GM23338 (cell line): ENCODE measurements around the gene KRT7. TPM values are rescaled to one million over a fixed set of nuclear protein-coding genes. Genes with fewer than 3 reads are reported as not detected.

Experiments used
- ATAC-seq: fragments of 200-7000 bp; cut with Tn5 transposase; 3 replicates; pipeline ENCODE4 v1.9.1; 2020
- DNase-seq: peaks from one replicate; pipeline ENCODE4 v3.0.0-alpha.2; 2015; ENCODE audit warnings: low spot score
- H2AFZ ChIP-seq: fragments of 200-600 bp; sonication (generic); 2 replicates; pipeline ENCODE4 v1.8.0; 2016; ENCODE audit warnings: antibody characterized with exemption, mild to moderate bottlenecking, moderate library complexity
- H3F3A ChIP-seq: fragments of 200-600 bp; sonication (generic); replicated peaks from 2 replicates; pipeline ENCODE4 v1.8.0; 2017; ENCODE audit warnings: antibody characterized with exemption, mixed run types, low read depth
- H3K27ac ChIP-seq: fragments of 200-600 bp; sonication (generic); 2 replicates; pipeline ENCODE4 v1.6.1; 2016; ENCODE audit warnings: low read depth
- H3K27me3 ChIP-seq: fragments of 200-600 bp; sonication (generic); 2 replicates; pipeline ENCODE4 v1.8.0; 2016; ENCODE audit warnings: mild to moderate bottlenecking, mixed run types, moderate library complexity; ENCODE audit not compliant: insufficient read depth
- H3K36me3 ChIP-seq: fragments of 200-600 bp; sonication (generic); 2 replicates; pipeline ENCODE4 v1.8.0; 2016; ENCODE audit warnings: mild to moderate bottlenecking; ENCODE audit not compliant: insufficient read depth
- H3K4me1 ChIP-seq: fragments of 200-600 bp; sonication (generic); 2 replicates; pipeline ENCODE4 v1.8.0; 2016; ENCODE audit warnings: mild to moderate bottlenecking, moderate library complexity; ENCODE audit not compliant: insufficient read depth
- H3K4me2 ChIP-seq: fragments of 200-600 bp; sonication (generic); 2 replicates; pipeline ENCODE4 v1.7.1; 2017; ENCODE audit warnings: mixed run types
- H3K4me3 ChIP-seq: fragments of 200-600 bp; sonication (generic); 2 replicates; pipeline ENCODE4 v1.6.1; 2016; ENCODE audit warnings: mixed run types
- H3K79me2 ChIP-seq: fragments of 200-600 bp; sonication (generic); replicated peaks from 2 replicates; pipeline ENCODE4 v1.8.0; 2017; ENCODE audit warnings: mild to moderate bottlenecking; ENCODE audit not compliant: insufficient read depth
- H3K9me2 ChIP-seq: fragments of 200-600 bp; sonication (generic); 2 replicates; pipeline ENCODE4 v1.8.0; 2017; ENCODE audit not compliant: insufficient read depth
- H4K20me1 ChIP-seq: fragments of 200-600 bp; sonication (generic); replicated peaks from 2 replicates; pipeline ENCODE4 v1.8.0; 2017; ENCODE audit warnings: mild to moderate bottlenecking; ENCODE audit not compliant: insufficient read depth
- H3K27ac Mint-ChIP-seq: 2 replicates; pipeline ENCODE4 v1.8.0; 2020; ENCODE audit warnings: inconsistent platforms, mild to moderate bottlenecking, moderate library complexity, mixed read lengths
- H3K27me3 Mint-ChIP-seq: 3 replicates; pipeline ENCODE4 v1.8.0; 2022; ENCODE audit warnings: low read depth, mild to moderate bottlenecking, moderate library complexity, mixed read lengths, inconsistent platforms; ENCODE audit not compliant: insufficient read depth, poor library complexity
- H3K36me3 Mint-ChIP-seq: 3 replicates; pipeline ENCODE4 v1.8.0; 2021; ENCODE audit warnings: low read depth, mild to moderate bottlenecking, inconsistent platforms, moderate library complexity, mixed read lengths
- H3K4me1 Mint-ChIP-seq: 3 replicates; pipeline ENCODE4 v1.8.0; 2020; ENCODE audit warnings: mild to moderate bottlenecking, inconsistent platforms, mixed read lengths
- H3K4me3 Mint-ChIP-seq: 3 replicates; pipeline ENCODE4 v1.8.0; 2021; ENCODE audit warnings: moderate library complexity, mild to moderate bottlenecking, inconsistent platforms, mixed read lengths
- H3K9me3 Mint-ChIP-seq: 3 replicates; pipeline ENCODE4 v1.8.0; 2020; ENCODE audit warnings: moderate library complexity, mild to moderate bottlenecking, inconsistent platforms, mixed read lengths
- CREB1 ChIP-seq: fragments of 250-450 bp; sonication (Bioruptor Pico); IDR thresholded peaks from 2 replicates; pipeline ENCODE4 v1.5.0; 2020; ENCODE audit warnings: low read depth, mild to moderate bottlenecking, moderate library complexity
- CTCF ChIP-seq, 2 experiments: fragments of 200-600 bp in 1 of 2; sonication (generic) in 1 of 2; conservative IDR thresholded peaks; 2 replicates each; pipeline versions ENCODE4 v1.5.1 to v1.6.1; 2016 to 2017; ENCODE audit warnings: antibody characterized with exemption in 2 of 2, low read depth in 2 of 2, mild to moderate bottlenecking in 2 of 2, moderate library complexity in 1 of 2
- EZH2 ChIP-seq: fragments of 200-600 bp; sonication (generic); IDR thresholded peaks from one replicate; pipeline ENCODE4 v1.8.0; 2017; ENCODE audit warnings: antibody characterized with exemption, mild to moderate bottlenecking, low read depth; ENCODE audit not compliant: unreplicated experiment
- EZH2phosphoT487 ChIP-seq: fragments of 200-600 bp; sonication (generic); IDR thresholded peaks from one replicate; pipeline ENCODE4 v1.8.1; 2018; ENCODE audit warnings: antibody characterized with exemption; ENCODE audit not compliant: unreplicated experiment
- JUNB ChIP-seq: IDR thresholded peaks from one replicate; pipeline ENCODE4 v1.6.1; 2016; ENCODE audit warnings: antibody characterized with exemption; ENCODE audit not compliant: unreplicated experiment
- NANOG ChIP-seq: IDR thresholded peaks from 2 replicates; pipeline ENCODE4 v1.6.1; 2016; ENCODE audit warnings: antibody characterized with exemption, borderline replicate concordance
- POLR2AphosphoS5 ChIP-seq: IDR thresholded peaks from 2 replicates; pipeline ENCODE4 v1.6.1; 2016; ENCODE audit warnings: antibody characterized with exemption, low read depth
- REST ChIP-seq: IDR thresholded peaks from one replicate; pipeline ENCODE4 v1.6.1; 2018; ENCODE audit warnings: antibody characterized with exemption; ENCODE audit not compliant: unreplicated experiment
- STAT1 ChIP-seq: IDR thresholded peaks from one replicate; pipeline ENCODE4 v1.6.1; 2016; ENCODE audit warnings: antibody characterized with exemption; ENCODE audit not compliant: unreplicated experiment
- ZNF114 ChIP-seq: fragments of 250-450 bp; sonication (Bioruptor Pico); IDR thresholded peaks from 2 replicates; pipeline ENCODE4 v1.5.0; 2020; ENCODE audit warnings: mild to moderate bottlenecking, moderate library complexity
- ZNF331 ChIP-seq: fragments of 250-450 bp; sonication (Bioruptor Pico); IDR thresholded peaks from 2 replicates; pipeline ENCODE4 v1.5.0; 2020; ENCODE audit warnings: low read depth, mild to moderate bottlenecking, moderate library complexity
- polyA plus RNA-seq: library from polyadenylated mRNA; unstranded; fragments of >200 nt; fragmentation: Nextera tagmentation; extraction: Ambion mirVana; gene quantifications from 2 replicates; pipeline ENCODE4 v1.2.1, GENCODE V29; 2016
- total RNA-seq: library from RNA; depleted of rRNA; stranded (reverse); fragments of >200 nt; shearing (Covaris generic); gene quantifications from 2 replicates; pipeline ENCODE4 v1.2.3, GENCODE V29; 2014
- TF ChIP-seq, protein P1 (sequence below): IDR thresholded peaks from 2 replicates; pipeline ENCODE4 v1.6.1; 2016; ENCODE audit warnings: antibody characterized with exemption

KRT7 gene
- total and polyA plus RNA-seq, 2 experiments from 2014 or later: 6.5 to 9.4 TPM

DNA sequence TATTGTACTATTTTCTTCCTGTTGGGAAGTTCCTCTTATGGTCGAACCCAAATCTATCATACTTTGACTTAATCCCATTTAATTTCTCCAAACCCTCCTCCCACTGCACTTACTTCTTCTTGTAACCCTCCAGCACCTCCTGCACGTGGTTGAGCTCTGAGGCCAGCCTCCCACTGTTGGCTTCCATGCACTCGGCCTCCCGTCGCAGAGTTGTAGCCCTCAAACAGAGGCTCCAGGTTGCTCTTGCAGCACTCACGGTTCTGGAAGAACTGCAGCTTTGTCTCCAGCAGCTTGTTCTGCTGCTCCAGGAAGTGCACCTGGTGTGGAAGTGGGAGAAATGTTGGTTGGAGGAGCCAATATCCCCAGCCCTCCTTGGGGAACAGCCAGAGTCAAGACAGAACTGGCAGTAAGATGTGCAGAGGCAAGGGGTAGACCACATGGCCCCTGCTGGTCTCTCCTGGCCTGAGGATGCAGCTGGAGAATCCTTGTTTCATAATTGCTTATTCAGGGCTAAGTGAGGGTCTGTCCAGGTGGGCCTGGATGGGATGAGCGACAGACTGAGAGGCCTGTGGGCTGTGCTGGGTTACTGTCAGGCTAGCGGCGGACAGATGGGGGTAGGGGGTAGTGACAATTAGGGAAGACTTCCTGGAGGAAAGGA lies 23.0 kb downstream of the KRT7 start:
- DNase-seq (no peak), ATAC-seq (no peak)
- peaks cover 49% of the 10 kb centered on the region for H3K27me3 Mint-ChIP-seq
- Histone ChIP-seq H3K4me1 (no peaks in the 10 kb centered on the region), H2AFZ (no peak overlapping the region), H3K79me2 (no peaks in the 10 kb centered on the region), H3K4me3 (no peak overlapping the region), H3F3A (no peaks in the 10 kb centered on the region), H3K9me2 (no peaks in the 10 kb centered on the region), H4K20me1 (no peaks in the 10 kb centered on the region; the same call in 1 of the 2 replicates), H3K27me3 (peaks cover 54% of the 10 kb centered on the region), H3K4me2 (no peak overlapping the region), H3K36me3 (no peaks in the 10 kb centered on the region), H3K27ac (no peak overlapping the region)
- H3K4me1 Mint-ChIP-seq: peaks cover 15% of the 10 kb centered on the region
- H3K4me3 Mint-ChIP-seq: no peak overlapping the region
- H3K36me3 Mint-ChIP-seq: 0 out of 3 replicates have a peak, but pooled peaks cover 4% of the 10 kb centered on the region
- TF ChIP-seq CTCF (conservative IDR thresholded peaks at IDR 0.05; ENCODE audit: low read depth in 2 of 2): no peak
- no peak for TF ChIP-seq NANOG
- TF ChIP-seq EZH2phosphoT487: no peak
- TF ChIP-seq POLR2AphosphoS5: no peak
- no peak for TF ChIP-seq EZH2
- no peak for TF ChIP-seq STAT1
- TF ChIP-seq, protein P1, sequence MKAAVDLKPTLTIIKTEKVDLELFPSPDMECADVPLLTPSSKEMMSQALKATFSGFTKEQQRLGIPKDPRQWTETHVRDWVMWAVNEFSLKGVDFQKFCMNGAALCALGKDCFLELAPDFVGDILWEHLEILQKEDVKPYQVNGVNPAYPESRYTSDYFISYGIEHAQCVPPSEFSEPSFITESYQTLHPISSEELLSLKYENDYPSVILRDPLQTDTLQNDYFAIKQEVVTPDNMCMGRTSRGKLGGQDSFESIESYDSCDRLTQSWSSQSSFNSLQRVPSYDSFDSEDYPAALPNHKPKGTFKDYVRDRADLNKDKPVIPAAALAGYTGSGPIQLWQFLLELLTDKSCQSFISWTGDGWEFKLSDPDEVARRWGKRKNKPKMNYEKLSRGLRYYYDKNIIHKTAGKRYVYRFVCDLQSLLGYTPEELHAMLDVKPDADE: no peak
- peaks cover 21% of the 10 kb centered on the region for H3K9me3 Mint-ChIP-seq
- no peak overlapping the region for H3K27ac Mint-ChIP-seq

DNA sequence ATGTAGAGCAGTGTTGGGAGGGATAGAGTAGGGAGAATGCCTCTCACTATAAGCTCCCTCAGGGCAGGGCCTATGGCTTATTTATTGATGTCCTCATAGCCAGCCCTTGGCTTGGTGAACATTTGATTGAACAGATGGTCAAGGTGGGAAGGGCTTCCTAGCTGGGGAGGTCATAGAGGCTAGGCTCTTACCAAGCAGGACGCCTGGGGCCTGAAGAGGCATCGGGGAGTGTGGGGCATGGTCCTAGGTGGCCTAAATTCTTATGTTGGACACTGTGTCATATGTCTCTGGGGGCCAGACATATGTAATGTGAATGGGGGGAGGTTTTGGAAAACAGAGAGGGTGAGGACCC lies 23.5 kb downstream of the KRT7 start:
- Mint-ChIP-seq H3K4me1 (peaks cover 13% of the 10 kb centered on the region), H3K4me3 (no peak overlapping the region), H3K27me3 (peaks cover 47% of the 10 kb centered on the region), H3K36me3 (peaks cover 4% of the 10 kb centered on the region; the same call in 1 of the 3 replicates), H3K9me3 (peaks cover 26% of the 10 kb centered on the region), H3K27ac (no peak overlapping the region)
- ATAC-seq (no peak), DNase-seq (no peak)
- no peaks in the 10 kb centered on the region for H3K4me1 ChIP-seq
- no peaks in the 10 kb centered on the region for H3F3A ChIP-seq
- H3K4me2 ChIP-seq: no peak overlapping the region
- no peak overlapping the region for H2AFZ ChIP-seq
- no peaks in the 10 kb centered on the region for H3K36me3 ChIP-seq
- H3K27ac ChIP-seq: no peak overlapping the region
- no peaks in the 10 kb centered on the region; the same call in 1 of the 2 replicates for H3K9me2 ChIP-seq
- H3K27me3 ChIP-seq: peaks cover 49% of the 10 kb centered on the region
- H3K4me3 ChIP-seq: no peak overlapping the region
- H3K79me2 ChIP-seq: no peaks in the 10 kb centered on the region
- no peaks in the 10 kb centered on the region; the same call in 1 of the 2 replicates for H4K20me1 ChIP-seq
- no peak for TF ChIP-seq ZNF114 (CRISPR knock-in tag)
- TF ChIP-seq, protein P1: no peak
- TF ChIP-seq CREB1 (CRISPR knock-in tag): no peak
- no peak for TF ChIP-seq POLR2AphosphoS5
- no peak for TF ChIP-seq JUNB
- TF ChIP-seq NANOG: no peak
- no peak for TF ChIP-seq STAT1
- no peak for TF ChIP-seq REST
- TF ChIP-seq EZH2phosphoT487: no peak
- TF ChIP-seq EZH2: no peak
- no peak for TF ChIP-seq CTCF (conservative IDR thresholded peaks at IDR 0.05; ENCODE audit: low read depth in 2 of 2)
- no peak for TF ChIP-seq ZNF331 (CRISPR knock-in tag)
